PC-9 (cell line): Measurements from ENCODE around the gene CFAP77. TPM values are rescaled to one million over a fixed set of nuclear protein-coding genes. Genes with fewer than 3 reads are reported as not detected.
A peak's percentile ranks its signal among the peaks of the same experiment; 100 is the strongest.

Source experiments
- BruUV-seq: library from RNA; stranded (reverse); fragments of 400-500 nt; replicated peaks from 2 replicates; lab custom pipeline; 2021; lab: Mats Ljungman, UMichigan
- CTCF ChIA-PET: fragments of 300-600 bp; sonication (Branson Sonifier 250); formaldehyde crosslinking; loops from one replicate; lab custom pipeline; 2022; ENCODE audit warnings: antibody characterized with exemption; lab: Charles Lee
- POLR2A ChIA-PET: fragments of 300-600 bp; sonication (Branson Sonifier 250); formaldehyde crosslinking; loops from one replicate; lab custom pipeline; 2022; ENCODE audit warnings: antibody characterized with exemption; ENCODE audit not compliant: unreplicated experiment; lab: Charles Lee
- DNase-seq, 2 experiments: peaks; one replicate each; pipeline versions ENCODE4 v3.0.0 to v3.0.0-alpha.2; 2015 to 2022; ENCODE audit warnings: mixed read lengths in 1 of 2
- H2AFZ ChIP-seq: fragments of 200-600 bp; sonication (generic); 2 replicates; pipeline ENCODE4 v1.8.1; 2017; ENCODE audit warnings: antibody characterized with exemption
- H3F3A ChIP-seq: fragments of 200-600 bp; sonication (generic); 2 replicates; pipeline ENCODE4 v1.8.1; 2017; ENCODE audit warnings: antibody characterized with exemption, mild to moderate bottlenecking, low read depth; ENCODE audit not compliant: insufficient read depth
- H3K27ac ChIP-seq: fragments of 200-600 bp; sonication (generic); 2 replicates; pipeline ENCODE4 v1.6.1; 2016; ENCODE audit warnings: mixed run types
- H3K27me3 ChIP-seq: fragments of 200-600 bp; sonication (generic); 2 replicates; pipeline ENCODE4 v1.6.1; 2016; ENCODE audit warnings: low read depth, mixed run types; ENCODE audit not compliant: insufficient read depth
- H3K36me3 ChIP-seq: fragments of 200-600 bp; sonication (generic); 2 replicates; pipeline ENCODE4 v1.6.1; 2016; ENCODE audit warnings: low read depth, mixed run types
- H3K4me1 ChIP-seq: fragments of 200-600 bp; sonication (generic); replicated peaks from 2 replicates; pipeline ENCODE4 v1.6.1; 2016; ENCODE audit warnings: mixed run types; ENCODE audit not compliant: insufficient read depth
- H3K4me2 ChIP-seq: fragments of 200-600 bp; sonication (generic); 2 replicates; pipeline ENCODE4 v1.6.1; 2017; ENCODE audit warnings: mixed run types
- H3K4me3 ChIP-seq: fragments of 200-600 bp; sonication (generic); 2 replicates; pipeline ENCODE4 v1.6.1; 2016; ENCODE audit warnings: mixed run types
- H3K79me2 ChIP-seq: fragments of 200-600 bp; sonication (generic); 2 replicates; pipeline ENCODE4 v1.6.1; 2017; ENCODE audit warnings: low read depth, mixed run types
- H3K9me2 ChIP-seq: fragments of 200-600 bp; sonication (generic); 2 replicates; pipeline ENCODE4 v1.8.1; 2017; ENCODE audit warnings: mild to moderate bottlenecking; ENCODE audit not compliant: insufficient read depth
- H3K9me3 ChIP-seq: fragments of 200-600 bp; sonication (generic); 2 replicates; pipeline ENCODE4 v1.8.1; 2016; ENCODE audit warnings: low read depth; ENCODE audit not compliant: insufficient read depth
- H4K20me1 ChIP-seq: fragments of 200-600 bp; sonication (generic); 2 replicates; pipeline ENCODE4 v1.8.1; 2017; ENCODE audit not compliant: insufficient read depth
- CTCF ChIP-seq: fragments of 200-600 bp; sonication (generic); conservative IDR thresholded peaks from 2 replicates; pipeline ENCODE4 v1.6.1; 2017; ENCODE audit warnings: mixed run types, antibody characterized with exemption, mild to moderate bottlenecking, moderate library complexity
- EZH2 ChIP-seq: fragments of 200-600 bp; sonication (generic); IDR thresholded peaks from 2 replicates; pipeline ENCODE4 v1.8.0; 2017; ENCODE audit warnings: antibody characterized with exemption, low read depth
- intact Hi-C: fragments of 100-400 bp; cut with micrococcal nuclease; formaldehyde crosslinking; loops from one replicate; pipeline ENCODE4 v1.10.0; 2022; ENCODE audit not compliant: unreplicated experiment
- total RNA-seq: library from RNA; stranded (reverse); gene quantifications from 2 replicates; pipeline ENCODE4 v1.2.3, GENCODE V29; 2021

Gene CFAP77
- total RNA-seq, 1 experiment from 2014 or later = not detected

DNA sequence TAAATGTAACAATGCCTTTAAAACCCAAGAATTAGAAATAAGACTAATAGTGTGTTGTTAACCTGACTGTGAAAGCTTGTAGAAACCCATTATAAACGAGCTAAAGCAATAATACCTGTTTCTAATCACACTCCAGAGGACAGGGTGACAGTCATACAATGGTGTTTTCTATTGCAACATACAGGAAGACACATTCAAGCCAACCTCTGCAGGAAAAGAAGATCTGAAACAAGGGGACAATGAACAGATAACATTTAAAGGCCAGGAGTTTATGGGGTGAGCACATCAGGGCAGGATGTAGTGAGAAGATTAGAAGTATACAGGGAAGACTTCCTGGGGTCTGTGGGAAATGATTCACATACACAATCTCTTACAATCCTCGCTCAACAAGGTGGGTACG, 186.2 kb downstream of the CFAP77 start:
- no peak overlapping the region for H2AFZ ChIP-seq
- H4K20me1 ChIP-seq = peaks cover 6% of the 10 kb centered on the region; the same call in 1 of the 2 replicates
- DNase-seq = peak in 1 of 2 experiments; percentile 13
- ChIA-PET CTCF (no interaction called here), POLR2A (no interaction called here)
- H3K36me3 ChIP-seq = peaks cover 6% of the 10 kb centered on the region; the same call in 1 of the 2 replicates
- H3K4me3 ChIP-seq = no peak overlapping the region
- intact Hi-C loops = no loop called here
- H3K27ac ChIP-seq = no peak overlapping the region
- no peaks in the 10 kb centered on the region for H3K9me2 ChIP-seq
- no peaks in the 10 kb centered on the region for H3K9me3 ChIP-seq
- H3K4me2 ChIP-seq = no peak overlapping the region
- H3F3A ChIP-seq = no peaks in the 10 kb centered on the region
- no peaks in the 10 kb centered on the region for H3K27me3 ChIP-seq
- no TSS peak for BruUV-seq
- H3K4me1 ChIP-seq = no peaks in the 10 kb centered on the region
- no peak for TF ChIP-seq EZH2
- TF ChIP-seq CTCF = no peak
- no peaks in the 10 kb centered on the region for H3K79me2 ChIP-seq

DNA sequence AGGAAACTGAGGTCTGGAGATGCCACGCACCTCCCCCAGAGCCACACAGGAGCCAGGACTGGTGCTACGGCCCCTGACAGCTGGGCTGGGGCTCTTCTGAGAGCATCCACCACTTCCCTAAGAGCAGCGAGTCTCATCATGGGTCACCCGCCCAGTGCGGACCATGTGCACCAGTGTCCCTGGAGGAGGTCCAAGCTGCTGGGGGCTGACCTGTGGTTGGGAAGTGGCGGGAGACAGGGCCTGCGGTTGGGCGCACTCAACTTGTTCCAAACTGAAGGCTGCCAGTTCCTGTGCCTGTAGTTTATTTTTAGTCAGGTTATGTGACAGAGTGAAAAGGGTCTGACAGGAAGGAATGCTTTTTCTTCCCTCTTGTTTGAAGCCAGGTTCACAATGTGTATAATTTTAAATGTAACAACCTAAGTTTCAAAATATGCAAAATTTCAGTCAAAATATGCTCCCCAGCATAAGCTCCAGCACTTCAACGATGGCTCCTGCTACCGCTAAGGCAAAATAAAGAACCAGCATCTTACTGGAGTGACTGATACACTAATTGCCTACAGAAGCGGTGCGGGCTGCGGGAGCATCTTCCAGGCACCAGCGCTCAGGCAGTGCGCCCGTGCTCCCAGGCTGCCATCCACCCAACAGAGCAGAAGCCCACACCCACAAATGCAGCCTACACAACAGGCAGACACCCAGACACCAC, 187.2 kb downstream of the CFAP77 start:
- no peak overlapping the region for H3K27ac ChIP-seq
- peak in 1 of 2 experiments; percentile 28 for DNase-seq
- H3K4me2 ChIP-seq = no peak overlapping the region
- H2AFZ ChIP-seq = no peak overlapping the region
- no peak for TF ChIP-seq CTCF
- no peak for TF ChIP-seq EZH2
- no peaks in the 10 kb centered on the region for H3K9me3 ChIP-seq
- no peaks in the 10 kb centered on the region for H3K27me3 ChIP-seq
- H4K20me1 ChIP-seq = peaks cover 6% of the 10 kb centered on the region; the same call in 1 of the 2 replicates
- H3K79me2 ChIP-seq = no peaks in the 10 kb centered on the region
- no peaks in the 10 kb centered on the region for H3K9me2 ChIP-seq
- intact Hi-C loops = no loop called here
- H3K4me1 ChIP-seq = no peaks in the 10 kb centered on the region
- H3F3A ChIP-seq = no peaks in the 10 kb centered on the region
- CTCF ChIA-PET = no interaction called here
- BruUV-seq = no TSS peak
- H3K36me3 ChIP-seq = peaks cover 6% of the 10 kb centered on the region; the same call in 1 of the 2 replicates
- no peak overlapping the region for H3K4me3 ChIP-seq
- POLR2A ChIA-PET = no interaction called here

GRCh38 chr9:132600326-132600984, 190.4 kb downstream of the CFAP77 start:
- intact Hi-C loops = no loop called here
- Histone ChIP-seq H3K27me3 (no peaks in the 10 kb centered on the region), H3K36me3 (peaks cover 6% of the 10 kb centered on the region; the same call in 1 of the 2 replicates), H4K20me1 (peaks cover 6% of the 10 kb centered on the region; the same call in 1 of the 2 replicates), H3K4me3 (no peak overlapping the region), H3K9me3 (no peaks in the 10 kb centered on the region), H3K4me1 (no peaks in the 10 kb centered on the region), H3K9me2 (no peaks in the 10 kb centered on the region), H3K79me2 (no peaks in the 10 kb centered on the region), H3K4me2 (no peak overlapping the region), H2AFZ (no peak overlapping the region), H3K27ac (no peak overlapping the region), H3F3A (no peaks in the 10 kb centered on the region)
- no TSS peak for BruUV-seq
- ChIA-PET CTCF (no interaction called here), POLR2A (no interaction called here)
- peak in 1 of 2 experiments; percentile 23 for DNase-seq
- TF ChIP-seq EZH2 = no peak
- TF ChIP-seq CTCF = no peak
